Left ventricle myocardium inferior (tissue), 1 donor: Measurements from ENCODE around the gene PRH2. TPM values are rescaled to one million over a fixed set of nuclear protein-coding genes. Genes with fewer than 3 reads are reported as not detected.

ENCODE experiments used
- DNase-seq: peaks from one replicate; pipeline ENCODE4 v3.0.0-alpha.2; 2020
- H3K27ac ChIP-seq: fragments of 200-600 bp; replicated peaks from 2 replicates; pipeline ENCODE4 v1.8.0; 2021
- H3K27me3 ChIP-seq: fragments of 200-600 bp; 2 replicates; pipeline ENCODE4 v1.8.0; 2021; ENCODE audit warnings: low read depth
- H3K36me3 ChIP-seq: fragments of 200-600 bp; 2 replicates; pipeline ENCODE4 v1.8.0; 2021
- H3K4me1 ChIP-seq: fragments of 200-600 bp; 2 replicates; pipeline ENCODE4 v1.8.0; 2021
- H3K4me3 ChIP-seq: fragments of 200-600 bp; 2 replicates; pipeline ENCODE4 v1.8.0; 2021; ENCODE audit warnings: mild to moderate bottlenecking, moderate library complexity
- H3K9me3 ChIP-seq: fragments of 200-600 bp; replicated peaks from 2 replicates; pipeline ENCODE4 v1.8.0; 2021
- CTCF ChIP-seq: fragments of 200-600 bp; IDR thresholded peaks from 2 replicates; pipeline ENCODE4 v1.8.0; 2021; ENCODE audit warnings: antibody characterized with exemption, mild to moderate bottlenecking, borderline replicate concordance
- intact Hi-C: fragments of 100-400 bp; cut with micrococcal nuclease; formaldehyde crosslinking; loops from one replicate; pipeline ENCODE4 v1.11.0; 2022
- total RNA-seq: library from RNA; stranded (reverse); fragmentation: NEBNext Ultra II Directional; extraction: Animal tissue kit (Norgen Biotek cat#: 25700); gene quantifications from one replicate; pipeline ENCODE4 v1.2.1, GENCODE V29; 2021
- donor health status: DM: no; HTN: yes; CAD: no; lungs with severe emphysema.

PRH2 gene
- total RNA-seq, 1 donor from 2014 or later, result not detected

GRCh38 chr12:10910380-10910779 is 18.7 kb upstream of the PRH2 start:
- H3K9me3 ChIP-seq, result peaks cover 9% of the 10 kb centered on the region
- no peak for TF ChIP-seq CTCF
- no peaks in the 10 kb centered on the region for H3K27me3 ChIP-seq
- H3K4me3 ChIP-seq, result no peak overlapping the region
- H3K4me1 ChIP-seq, result peaks cover 16% of the 10 kb centered on the region
- H3K36me3 ChIP-seq, result no peaks in the 10 kb centered on the region
- DNase-seq, result no peak
- intact Hi-C loops, result no loop called here
- H3K27ac ChIP-seq, result no peak overlapping the region

- no peaks in the 10 kb centered on the region for H3K4me1 ChIP-seq
- H3K27me3 ChIP-seq, result no peaks in the 10 kb centered on the region
- no peaks in the 10 kb centered on the region for H3K9me3 ChIP-seq
- TF ChIP-seq CTCF, result no peak
- intact Hi-C loops, result no loop called here
- DNase-seq, result no peak
- H3K27ac ChIP-seq, result no peak overlapping the region
- no peaks in the 10 kb centered on the region for H3K36me3 ChIP-seq
- no peak overlapping the region for H3K4me3 ChIP-seq
Measured at GRCh38 chr12:10919809-10920208, 9.2 kb upstream of the PRH2 start.

GRCh38 chr12:10926269-10926668 is 2.8 kb upstream of the PRH2 start:
- H3K27ac ChIP-seq, result no peak overlapping the region
- DNase-seq, result no peak
- intact Hi-C loops, result no loop called here
- no peaks in the 10 kb centered on the region for H3K36me3 ChIP-seq
- no peaks in the 10 kb centered on the region for H3K27me3 ChIP-seq
- TF ChIP-seq CTCF, result no peak
- no peak overlapping the region for H3K4me3 ChIP-seq
- no peaks in the 10 kb centered on the region for H3K4me1 ChIP-seq
- no peaks in the 10 kb centered on the region for H3K9me3 ChIP-seq

- intact Hi-C loops, result no loop called here
- no peak overlapping the region for H3K27ac ChIP-seq
- H3K4me3 ChIP-seq, result no peak overlapping the region
- DNase-seq, result no peak
- H3K9me3 ChIP-seq, result no peaks in the 10 kb centered on the region
- no peaks in the 10 kb centered on the region for H3K27me3 ChIP-seq
- no peak for TF ChIP-seq CTCF
- H3K4me1 ChIP-seq, result no peaks in the 10 kb centered on the region
- H3K36me3 ChIP-seq, result no peaks in the 10 kb centered on the region
Measured at GRCh38 chr12:10936506-10936905, 7.5 kb downstream of the PRH2 start.

- Histone ChIP-seq H3K4me1 (no peaks in the 10 kb centered on the region), H3K9me3 (peaks cover 5% of the 10 kb centered on the region), H3K4me3 (no peak within 1 kb of the TSS), H3K27me3 (no peaks in the 10 kb centered on the region), H3K27ac (no peak within 1 kb of the TSS), H3K36me3 (no peaks in the 10 kb centered on the region)
- TF ChIP-seq CTCF, result no peak
- DNase-seq, result no peak
- intact Hi-C loops, result no loop called here
Measured at GRCh38 chr12:10939163-10939562, 10.1 kb downstream of the PRH2 start, which contains the start of gene TAS2R14. TSS of gene TAS2R14 (minus strand) at chr12:10939263. CDS start at chr12:10939207, 56 bp downstream.

- no peak for DNase-seq
- intact Hi-C loops, result no loop called here
- H3K27ac ChIP-seq, result no peak overlapping the region
- H3K9me3 ChIP-seq, result peaks cover 5% of the 10 kb centered on the region
- H3K4me3 ChIP-seq, result no peak overlapping the region
- H3K27me3 ChIP-seq, result no peaks in the 10 kb centered on the region
- no peak for TF ChIP-seq CTCF
- H3K4me1 ChIP-seq, result no peaks in the 10 kb centered on the region
- H3K36me3 ChIP-seq, result no peaks in the 10 kb centered on the region
Measured at GRCh38 chr12:10940389-10940788, 11.4 kb downstream of the PRH2 start.
